Small intestine (tissue), 7 donors: ENCODE data around the gene ZC3H18. TPM values are rescaled to one million over a fixed set of nuclear protein-coding genes. Genes with fewer than 3 reads are reported as not detected.

Experiments
- DNase-seq, 2 donors: peaks; one replicate each; pipeline versions ENCODE4 v3.0.0 to v3.0.0-alpha.2; 2013
- FAIRE-seq: peaks from 2 replicates; lab custom pipeline; 2012; peaks lifted over from hg19 to GRCh38; lab: Jason Lieb, UNC
- H3K27ac ChIP-seq, 3 donors: one replicate each; pipeline ENCODE4 v1.5.1; 2013; ENCODE audit warnings: low read length in 2 of 3, mild to moderate bottlenecking in 2 of 3, control low read depth in 1 of 3, inconsistent platforms in 1 of 3, low read depth in 1 of 3, moderate library complexity in 1 of 3
- H3K27me3 ChIP-seq, 3 donors: one replicate each; pipeline ENCODE4 v1.6.1; 2013; ENCODE audit warnings: low read length in 3 of 3, inconsistent platforms in 1 of 3; ENCODE audit not compliant: control insufficient read depth in 3 of 3, insufficient read depth in 3 of 3
- H3K36me3 ChIP-seq, 3 donors: one replicate each; pipeline ENCODE4 v1.6.1; 2013; ENCODE audit warnings: low read length in 3 of 3, inconsistent platforms in 1 of 3, low read depth in 1 of 3, mild to moderate bottlenecking in 1 of 3, moderate library complexity in 1 of 3; ENCODE audit not compliant: control insufficient read depth in 3 of 3, insufficient read depth in 2 of 3
- H3K4me1 ChIP-seq, 3 donors: one replicate each; pipeline ENCODE4 v1.6.1; 2013; ENCODE audit warnings: low read length in 2 of 3, inconsistent platforms in 1 of 3, low read depth in 1 of 3, mild to moderate bottlenecking in 1 of 3, moderate library complexity in 1 of 3; ENCODE audit not compliant: control insufficient read depth in 3 of 3, insufficient read depth in 2 of 3
- H3K4me3 ChIP-seq, 3 donors: one replicate each; pipeline ENCODE4 v1.5.1; 2013; ENCODE audit warnings: low read length in 3 of 3, control low read depth in 1 of 3, inconsistent platforms in 1 of 3, low read depth in 1 of 3, mild to moderate bottlenecking in 1 of 3, moderate library complexity in 1 of 3
- H3K9me3 ChIP-seq, 2 donors: one replicate each; pipeline ENCODE4 v1.6.1; 2013; ENCODE audit warnings: low read depth in 1 of 2, low read length in 1 of 2; ENCODE audit not compliant: control insufficient read depth in 2 of 2, insufficient read depth in 1 of 2
- WGBS, 3 donors: extraction: QIAGEN DNeasy Blood & Tissue Kit; methylation state at CpG; one replicate each; pipeline ENCODE4 v1.1.7; 2013; 5-methylcytosine and 5-hydroxymethylcytosine counted together
- polyA plus RNA-seq, 4 donors: library from polyadenylated mRNA; stranded (reverse) in 3 of 4; unstranded in 1 of 4; fragments of 200-250 nt in 3 of 4; fragments of 120-200 nt in 1 of 4; gene quantifications; one replicate each; pipeline versions ENCODE4 v1.2.1 to v1.2.3, GENCODE V29; 2013
- donor health status: healthy with polysubstance abuse.
- donor health status: control.
- donor health status: control.
- donor health status: Bipolar disorder and iron deficiency.
- donor health status: healthy.

Gene ZC3H18
- polyA plus RNA-seq, 4 donors, result 19.7 to 31.9 (median 28.2) TPM

GRCh38 chr16:88525663-88525990, 44.6 kb upstream of the ZC3H18 start:
- H3K27ac ChIP-seq, result peak overlapping the region in 2 of 3 donors; percentile 59 to 80
- WGBS, 3 donors, result 35 to 48% (median 41%) methylated on average over 15 to 17 of the region's 17 CpGs
- peaks cover 0 to 97% (median 3%) of the 10 kb centered on the region in 3 donors for H3K36me3 ChIP-seq
- H3K27me3 ChIP-seq, result no peaks in the 10 kb centered on the region
- no peak for DNase-seq
- H3K4me3 ChIP-seq, result no peak overlapping the region
- no peak for FAIRE-seq
- no peaks in the 10 kb centered on the region for H3K9me3 ChIP-seq
- H3K4me1 ChIP-seq, result peaks cover 7 to 76% (median 9%) of the 10 kb centered on the region in 3 donors

GRCh38 chr16:88526008-88526905, 43.9 kb upstream of the ZC3H18 start:
- Histone ChIP-seq H3K27me3 (no peaks in the 10 kb centered on the region), H3K9me3 (no peaks in the 10 kb centered on the region), H3K4me3 (no peak overlapping the region), H3K36me3 (peaks cover 0 to 99% (median 5%) of the 10 kb centered on the region in 3 donors), H3K4me1 (peaks cover 7 to 82% (median 9%) of the 10 kb centered on the region in 3 donors), H3K27ac (peak overlapping the region in 2 of 3 donors; percentile 59 to 80)
- DNase-seq (peak; percentile 57 to 69), FAIRE-seq (no peak)
- 45 to 56% (median 46%) methylated on average over 27 to 29 of the region's 29 CpGs for WGBS, 3 donors

- Histone ChIP-seq H3K27ac (peak overlapping the region in 2 of 3 donors; percentile 35 to 59), H3K4me1 (peaks cover 7 to 87% (median 9%) of the 10 kb centered on the region in 3 donors), H3K9me3 (no peaks in the 10 kb centered on the region), H3K27me3 (no peaks in the 10 kb centered on the region), H3K36me3 (peaks cover 0 to 99% (median 5%) of the 10 kb centered on the region in 3 donors), H3K4me3 (no peak overlapping the region)
- WGBS, 3 donors, result 60 to 77% (median 68%) methylated on average over 8 to 9 of the region's 9 CpGs
- FAIRE-seq, result no peak
- DNase-seq, result peak in 1 of 2 donors; percentile 39
Observed at GRCh38 chr16:88526906-88527185, 43.4 kb upstream of the ZC3H18 start.

GRCh38 chr16:88527186-88527936, 42.8 kb upstream of the ZC3H18 start:
- DNase-seq (peak; percentile 72 to 88), FAIRE-seq (no peak)
- H3K4me3 ChIP-seq, result no peak overlapping the region
- peaks cover 0 to 99% (median 5%) of the 10 kb centered on the region in 3 donors for H3K36me3 ChIP-seq
- peak overlapping the region in 2 of 3 donors; percentile 35 to 59 for H3K27ac ChIP-seq
- WGBS, 3 donors, result 24 to 39% (median 28%) methylated on average over 26 to 32 of the region's 32 CpGs
- H3K27me3 ChIP-seq, result no peaks in the 10 kb centered on the region
- peaks cover 7 to 87% (median 9%) of the 10 kb centered on the region in 3 donors for H3K4me1 ChIP-seq
- H3K9me3 ChIP-seq, result no peaks in the 10 kb centered on the region

GRCh38 chr16:88527937-88528743, 42.1 kb upstream of the ZC3H18 start:
- no peak overlapping the region for H3K4me3 ChIP-seq
- peaks cover 7 to 84% (median 9%) of the 10 kb centered on the region in 3 donors for H3K4me1 ChIP-seq
- peak overlapping the region in 1 of 3 donors; percentile 43 for H3K27ac ChIP-seq
- 71 to 78% (median 73%) methylated on average over 29 to 30 of the region's 30 CpGs for WGBS, 3 donors
- H3K36me3 ChIP-seq, result peaks cover 0 to 99% (median 5%) of the 10 kb centered on the region in 3 donors
- H3K27me3 ChIP-seq, result no peaks in the 10 kb centered on the region
- no peaks in the 10 kb centered on the region for H3K9me3 ChIP-seq
- DNase-seq (peak in 1 of 2 donors; percentile 5), FAIRE-seq (no peak)

- 87 to 89% (median 88%) methylated on average over 22 of the region's 22 CpGs for WGBS, 3 donors
- peak in 1 of 2 donors; percentile 5 for DNase-seq
- Histone ChIP-seq H3K27me3 (no peaks in the 10 kb centered on the region), H3K9me3 (no peaks in the 10 kb centered on the region), H3K4me1 (peaks cover 7 to 77% (median 9%) of the 10 kb centered on the region in 3 donors), H3K27ac (no peak overlapping the region), H3K4me3 (no peak overlapping the region), H3K36me3 (peaks cover 0 to 91% (median 5%) of the 10 kb centered on the region in 3 donors)
- FAIRE-seq, result no peak
Observed at GRCh38 chr16:88528902-88529318, 41.3 kb upstream of the ZC3H18 start.

GRCh38 chr16:88529596-88529995, 40.6 kb upstream of the ZC3H18 start:
- DNase-seq, result peak in 1 of 2 donors; percentile 5
- peaks cover 0 to 85% (median 5%) of the 10 kb centered on the region in 3 donors for H3K36me3 ChIP-seq
- H3K4me1 ChIP-seq, result peaks cover 7 to 71% (median 7%) of the 10 kb centered on the region in 3 donors
- no peaks in the 10 kb centered on the region for H3K27me3 ChIP-seq
- no peak overlapping the region for H3K4me3 ChIP-seq
- no peak for FAIRE-seq
- H3K27ac ChIP-seq, result peak overlapping the region in 1 of 3 donors; percentile 8
- no peaks in the 10 kb centered on the region for H3K9me3 ChIP-seq
- 93 to 98% (median 97%) methylated on average over 8 to 9 of the region's 9 CpGs for WGBS, 3 donors
